Activated CD8-positive, alpha-beta T cell treated with anti-CD3 and anti-CD28 coated beads for 36 hours (primary cell): ENCODE results near the gene NPY2R. TPM values are rescaled to one million over a fixed set of nuclear protein-coding genes. Genes with fewer than 3 reads are reported as not detected.

ENCODE experiments used
- ATAC-seq: fragments of 200-7000 bp; cut with Tn5 transposase; one replicate; pipeline ENCODE4 v1.10.0; 2021; ENCODE audit warnings: mild to moderate bottlenecking, moderate library complexity
- CTCF ChIA-PET: fragments of 350-600 bp; sonication (Branson Sonifier 250); formaldehyde crosslinking; loops from one replicate; lab custom pipeline; 2021; ENCODE audit warnings: antibody characterized with exemption; lab: Charles Lee
- POLR2A ChIA-PET: fragments of 350-600 bp; sonication (Branson Sonifier 250); formaldehyde crosslinking; loops from one replicate; lab custom pipeline; 2021; ENCODE audit warnings: antibody characterized with exemption; lab: Charles Lee
- DNase-seq: peaks from one replicate; pipeline ENCODE4 v3.0.0-alpha.2; 2020
- H3K27ac Mint-ChIP-seq: one replicate; pipeline ENCODE4 v1.8.0; 2021; ENCODE audit warnings: mild to moderate bottlenecking, mixed read lengths
- H3K27me3 Mint-ChIP-seq: one replicate; pipeline ENCODE4 v1.8.0; 2021; ENCODE audit warnings: mixed read lengths
- H3K36me3 Mint-ChIP-seq: one replicate; pipeline ENCODE4 v1.8.0; 2021; ENCODE audit warnings: low read depth, mixed read lengths
- H3K4me1 Mint-ChIP-seq: one replicate; pipeline ENCODE4 v1.8.0; 2021; ENCODE audit warnings: low read depth, mixed read lengths
- H3K4me3 Mint-ChIP-seq: one replicate; pipeline ENCODE4 v1.8.0; 2021; ENCODE audit warnings: mild to moderate bottlenecking, moderate library complexity, mixed read lengths
- H3K9me3 Mint-ChIP-seq: one replicate; pipeline ENCODE4 v1.8.0; 2021; ENCODE audit warnings: mixed read lengths
- CTCF ChIP-seq: fragments of 200-600 bp; IDR thresholded peaks from one replicate; pipeline ENCODE4 v1.8.0; 2022; ENCODE audit warnings: antibody characterized with exemption, mild to moderate bottlenecking
- intact Hi-C: fragments of 100-400 bp; cut with micrococcal nuclease; formaldehyde crosslinking; loops from one replicate; pipeline ENCODE4 v1.10.0; 2022
- total RNA-seq, 2 experiments: library from RNA; stranded (reverse); gene quantifications; one replicate each; pipeline ENCODE4 v1.2.3, GENCODE V29; 2021

Gene NPY2R
- not detected for total RNA-seq

- ATAC-seq, result no peak
- ChIA-PET POLR2A (no interaction called here), CTCF (no interaction called here)
- Mint-ChIP-seq H3K36me3 (no peaks in the 10 kb centered on the region), H3K4me1 (no peaks in the 10 kb centered on the region), H3K27me3 (peaks cover 35% of the 10 kb centered on the region), H3K27ac (no peak within 1 kb of the TSS), H3K4me3 (no peak within 1 kb of the TSS), H3K9me3 (no peaks in the 10 kb centered on the region)
- TF ChIP-seq CTCF, result no peak
- DNase-seq, result no peak
- intact Hi-C loops, result no loop called here
These were observed at the start of gene NPY2R for GRCh38 chr4:155208258-155209054. Gene NPY2R, plus strand, starts transcription at chr4:155208636. Its CDS starts 5,304 bp downstream, at chr4:155213940.

GRCh38 chr4:155161357-155161756 lies 47.1 kb upstream of the NPY2R start:
- no peak for TF ChIP-seq CTCF
- H3K36me3 Mint-ChIP-seq, result no peaks in the 10 kb centered on the region
- intact Hi-C loops, result no loop called here
- H3K9me3 Mint-ChIP-seq, result no peaks in the 10 kb centered on the region
- H3K4me1 Mint-ChIP-seq, result no peaks in the 10 kb centered on the region
- H3K27me3 Mint-ChIP-seq, result no peaks in the 10 kb centered on the region
- H3K4me3 Mint-ChIP-seq, result no peak overlapping the region
- no peak for DNase-seq
- POLR2A ChIA-PET, result no interaction called here
- H3K27ac Mint-ChIP-seq, result no peak overlapping the region
- ATAC-seq, result no peak
- CTCF ChIA-PET, result no interaction called here

- ATAC-seq (no peak), DNase-seq (no peak)
- no peaks in the 10 kb centered on the region for H3K36me3 Mint-ChIP-seq
- no peak overlapping the region for H3K4me3 Mint-ChIP-seq
- ChIA-PET POLR2A (no interaction called here), CTCF (no interaction called here)
- no peaks in the 10 kb centered on the region for H3K4me1 Mint-ChIP-seq
- no peaks in the 10 kb centered on the region for H3K9me3 Mint-ChIP-seq
- TF ChIP-seq CTCF, result no peak
- intact Hi-C loops, result no loop called here
- H3K27me3 Mint-ChIP-seq, result no peaks in the 10 kb centered on the region
- H3K27ac Mint-ChIP-seq, result no peak overlapping the region
These were observed 43.7 kb upstream of the NPY2R start for GRCh38 chr4:155164718-155165117.

GRCh38 chr4:155170569-155170968 lies 37.9 kb upstream of the NPY2R start:
- no peak overlapping the region for H3K27ac Mint-ChIP-seq

More at GRCh38 chr4:155170569-155170968, 37.9 kb upstream of the NPY2R start:
- DNase-seq (no peak), ATAC-seq (no peak)
- Mint-ChIP-seq H3K27me3 (no peaks in the 10 kb centered on the region), H3K9me3 (no peaks in the 10 kb centered on the region), H3K4me1 (no peaks in the 10 kb centered on the region), H3K36me3 (no peaks in the 10 kb centered on the region), H3K4me3 (no peak overlapping the region)
- TF ChIP-seq CTCF, result no peak
- ChIA-PET CTCF (no interaction called here), POLR2A (no interaction called here)
- intact Hi-C loops, result no loop called here
